Activated T-helper 1 cell treated with anti-CD3 and anti-CD28 coated beads, Interleukin-2, amount 50 U/mL, for 16 hours (primary cell): ENCODE results near the gene COX6A2.
A peak's percentile ranks its signal among the peaks of the same experiment; 100 is the strongest.
"Not testable (repeated sequence)": the region's sequence is repeated elsewhere in the genome, so short reads cannot be mapped to it uniquely, and the experiment has no call there.

Experiments
- DNase-seq, 2 donors: peaks; one replicate each; pipeline ENCODE4 v3.0.0-alpha.2; 2020; ENCODE audit warnings: low read depth in 1 of 2, low spot score in 1 of 2

COX6A2 gene

GRCh38 chr16:31438414-31438813, 10.3 kb upstream of the COX6A2 start:
- DNase-seq = no peak

DNA sequence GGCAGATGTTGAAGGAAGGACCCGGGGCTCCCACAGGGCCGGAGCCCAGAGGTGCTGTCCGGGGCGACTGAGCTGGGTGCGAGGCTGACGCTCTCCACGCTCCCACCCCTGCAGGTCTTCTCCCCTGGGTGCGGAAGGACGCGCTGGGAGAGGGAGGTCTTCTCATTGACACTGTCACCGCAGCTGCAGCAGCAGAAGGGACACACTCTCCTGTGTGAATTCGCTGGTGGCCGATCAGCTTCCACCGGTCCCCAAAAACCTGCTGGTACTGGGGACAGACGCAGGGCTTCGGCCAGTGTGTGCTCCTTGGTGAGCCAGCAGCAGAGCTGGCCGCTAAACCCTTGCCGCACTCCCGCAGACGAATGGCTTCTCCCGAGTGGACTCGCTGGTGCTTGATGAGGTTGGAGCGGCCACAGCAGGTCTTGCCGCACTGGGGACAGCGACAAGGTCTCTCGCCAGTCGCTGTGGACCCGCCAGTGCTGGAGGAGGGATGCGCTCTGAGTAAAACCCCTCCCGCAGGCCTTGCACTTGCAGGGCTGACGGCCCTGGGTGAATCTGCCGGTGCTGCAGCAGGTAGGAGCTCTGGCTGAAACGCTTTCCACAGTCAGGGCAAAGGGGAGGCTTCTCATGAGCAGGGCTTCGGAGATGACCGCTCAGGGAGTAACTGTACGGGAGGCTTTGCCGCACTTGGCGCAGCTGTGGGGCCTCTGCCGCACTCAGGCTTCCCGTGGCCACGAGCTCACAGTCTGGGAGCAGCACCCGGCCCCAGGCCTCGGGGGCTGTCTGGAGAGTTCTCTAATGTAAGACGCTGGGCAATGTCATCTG, 8.3 kb upstream of the COX6A2 start:
- DNase-seq = no peak

- no peak for DNase-seq
Observed at GRCh38 chr16:31435341-31436220, 7.4 kb upstream of the COX6A2 start.

DNA sequence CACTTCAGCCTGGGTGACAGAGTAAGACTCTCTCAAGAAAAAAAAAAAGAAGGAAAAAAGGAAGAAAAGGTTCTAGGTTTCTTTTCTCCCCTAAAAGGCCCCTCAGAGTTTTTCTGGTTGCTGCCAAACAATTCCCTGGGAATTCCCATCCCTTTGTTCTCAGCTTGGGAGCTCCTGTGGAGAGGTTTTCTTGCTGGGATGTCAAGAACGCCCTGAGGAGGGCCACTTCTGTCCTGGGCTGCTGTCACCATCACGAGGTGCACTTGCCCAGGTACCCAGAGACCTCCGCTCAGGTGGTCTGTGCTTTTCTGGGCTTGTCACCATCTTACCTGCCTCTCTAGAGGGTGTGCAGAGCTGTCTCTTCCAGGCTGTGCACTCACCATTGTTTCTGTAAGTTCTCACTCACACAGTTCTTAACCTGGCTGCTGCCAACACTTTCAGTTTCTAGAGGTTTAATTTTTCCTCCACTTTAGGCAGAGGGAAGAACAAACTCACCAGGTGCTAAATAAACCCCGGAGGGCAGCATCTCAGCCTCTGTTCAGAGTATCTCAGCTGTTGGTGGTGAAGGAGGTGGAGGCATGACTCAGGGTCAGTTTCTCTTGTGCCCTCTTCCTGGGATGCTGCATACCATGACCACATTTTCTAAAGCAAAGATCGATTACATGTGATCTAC, 2.4 kb upstream of the COX6A2 start:
- DNase-seq = no peak

DNA sequence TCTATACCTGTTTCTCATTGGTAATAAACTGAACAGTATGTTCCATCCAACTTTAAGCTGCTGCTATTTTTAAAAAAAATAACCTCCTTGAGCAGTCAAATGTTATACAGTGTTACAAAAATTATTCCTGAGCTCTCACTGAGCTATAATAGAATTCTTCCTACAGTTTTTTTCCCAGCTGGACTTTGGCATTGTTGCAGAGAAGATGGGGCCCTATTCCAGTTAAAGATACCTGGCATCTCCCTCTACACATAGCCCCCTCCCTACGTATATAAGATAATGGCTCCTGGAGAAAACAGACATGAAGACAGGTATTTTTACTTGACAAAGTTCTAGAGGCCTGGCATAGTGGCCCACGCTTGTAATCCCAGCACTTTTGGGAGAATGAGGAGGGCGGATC, 1.6 kb upstream of the COX6A2 start:
- no peak for DNase-seq

DNA sequence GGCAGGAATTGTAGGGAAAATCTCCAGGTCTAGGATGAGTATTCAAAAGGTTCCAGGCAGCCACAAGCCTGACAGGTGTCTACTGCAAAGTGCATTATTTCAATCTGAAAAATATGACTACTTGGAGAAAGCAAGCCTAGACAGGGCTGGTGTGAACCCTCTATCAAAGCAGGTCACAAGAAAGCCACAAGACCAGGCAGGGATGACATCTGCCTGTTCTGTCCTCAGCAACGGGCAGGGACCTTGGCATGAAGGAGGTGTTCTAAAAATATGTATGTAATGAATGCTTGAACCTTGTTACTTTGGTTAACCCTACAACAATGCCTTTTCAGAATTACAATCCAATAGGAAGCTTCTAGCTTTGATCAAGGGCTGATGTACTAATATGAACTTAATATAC, 1.2 kb upstream of the COX6A2 start:
- DNase-seq = no peak

GRCh38 chr16:31428638-31429247, 583 bp upstream of the COX6A2 start:
- no peak for DNase-seq

DNA sequence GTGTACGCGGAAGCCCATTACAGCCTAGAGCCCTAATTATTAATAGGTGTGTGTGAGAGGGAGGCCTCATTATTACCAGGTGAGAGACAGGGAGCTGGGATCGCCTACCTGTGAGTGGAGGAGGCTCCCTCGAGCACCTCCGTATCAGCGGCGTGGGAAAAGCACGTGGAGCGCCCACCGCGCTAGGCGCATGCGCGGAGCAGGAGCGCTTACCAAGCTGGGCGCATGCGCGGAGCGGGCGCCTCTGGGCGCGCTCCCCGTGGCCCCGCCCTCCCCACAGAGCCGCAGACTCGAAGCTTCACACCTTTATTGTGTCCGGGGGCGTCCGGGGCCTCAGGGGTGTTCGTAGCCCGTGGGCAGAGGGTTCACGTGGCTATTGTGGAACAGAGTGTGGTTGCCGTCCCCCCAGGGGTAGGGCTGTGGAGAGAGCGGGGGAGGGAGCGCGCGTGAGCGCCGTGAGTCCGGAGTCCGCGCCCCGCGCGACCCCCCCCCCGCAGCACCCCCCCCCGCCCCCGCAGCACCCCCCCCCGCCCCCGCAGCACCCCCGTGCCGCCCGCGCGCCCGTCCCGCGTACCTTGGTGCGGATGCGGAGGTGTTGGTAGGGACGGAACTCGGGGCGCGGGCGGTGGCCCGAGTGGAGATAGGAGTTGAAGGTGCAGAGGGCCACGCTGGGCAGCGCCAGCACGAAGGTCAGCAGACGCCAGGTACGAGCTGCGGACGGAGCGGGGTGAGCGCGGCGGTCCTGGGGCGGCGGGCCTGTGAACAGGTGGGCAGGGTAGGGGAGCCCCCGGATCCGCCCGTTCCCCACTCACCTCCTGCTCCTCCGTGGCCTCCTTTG, 500 bp downstream of the COX6A2 start:
- DNase-seq = peak; percentile 23 to 55

DNA sequence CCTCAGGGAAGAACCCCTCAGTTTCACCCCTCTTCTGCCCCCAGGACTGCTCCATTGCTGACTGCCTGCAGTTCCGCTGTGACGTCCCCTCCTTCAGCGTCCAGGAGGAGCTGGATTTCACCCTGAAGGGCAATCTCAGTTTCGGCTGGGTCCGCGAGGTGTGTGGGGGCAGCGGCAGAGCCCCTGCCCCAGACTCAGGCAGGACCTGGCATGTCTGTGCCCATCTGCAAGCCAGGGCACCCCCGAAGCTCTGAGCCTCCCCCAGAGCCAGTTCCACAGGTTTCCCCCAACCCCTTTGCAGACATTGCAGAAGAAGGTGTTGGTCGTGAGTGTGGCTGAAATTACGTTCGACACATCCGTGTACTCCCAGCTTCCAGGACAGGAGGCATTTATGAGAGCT, 4.4 kb downstream of the COX6A2 start:
- DNase-seq = no peak

DNA sequence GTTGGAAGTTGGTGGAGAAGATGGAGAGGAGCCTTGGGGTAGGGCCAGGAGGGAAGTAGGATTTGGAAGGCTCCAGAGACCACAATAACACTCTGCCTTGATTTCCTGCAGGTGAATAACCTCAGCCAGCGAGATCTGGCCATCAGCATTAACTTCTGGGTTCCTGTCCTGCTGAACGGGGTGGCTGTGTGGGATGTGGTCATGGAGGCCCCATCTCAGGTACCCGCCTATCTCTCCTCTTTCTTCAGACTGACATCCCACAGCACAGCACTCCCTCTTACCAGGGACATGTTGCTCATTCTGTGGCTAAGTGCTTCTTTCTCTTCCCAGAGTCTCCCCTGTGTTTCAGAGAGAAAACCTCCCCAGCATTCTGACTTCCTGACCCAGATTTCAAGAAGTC, 4.9 kb downstream of the COX6A2 start:
- DNase-seq = no peak

GRCh38 chr16:31421587-31421986, 6.6 kb downstream of the COX6A2 start:
- DNase-seq = no peak

- no peak for DNase-seq
Observed at GRCh38 chr16:31420037-31420436, 8.1 kb downstream of the COX6A2 start.

GRCh38 chr16:31417916-31418315, 10.2 kb downstream of the COX6A2 start:
- DNase-seq = no peak

DNA sequence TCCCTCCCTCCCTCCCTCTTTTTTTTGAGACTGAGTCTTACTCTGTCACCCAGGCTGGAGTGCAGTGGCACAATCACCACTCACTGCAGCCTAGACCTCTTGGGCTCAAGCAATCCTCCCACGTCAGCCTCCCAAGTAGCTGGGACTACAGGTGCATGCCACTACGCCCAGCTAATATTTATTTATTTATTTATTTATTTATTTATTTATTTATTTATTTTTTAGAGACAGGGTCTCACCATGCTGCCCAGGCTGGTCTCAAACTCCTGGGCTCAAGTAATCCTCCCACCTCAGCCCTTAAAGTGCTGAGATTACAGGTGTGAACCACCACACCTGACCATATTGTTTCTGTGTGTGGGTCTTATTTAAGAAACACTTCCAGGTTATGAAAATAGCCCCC, 11.1 kb downstream of the COX6A2 start:
- DNase-seq = not testable (repeated sequence)

DNA sequence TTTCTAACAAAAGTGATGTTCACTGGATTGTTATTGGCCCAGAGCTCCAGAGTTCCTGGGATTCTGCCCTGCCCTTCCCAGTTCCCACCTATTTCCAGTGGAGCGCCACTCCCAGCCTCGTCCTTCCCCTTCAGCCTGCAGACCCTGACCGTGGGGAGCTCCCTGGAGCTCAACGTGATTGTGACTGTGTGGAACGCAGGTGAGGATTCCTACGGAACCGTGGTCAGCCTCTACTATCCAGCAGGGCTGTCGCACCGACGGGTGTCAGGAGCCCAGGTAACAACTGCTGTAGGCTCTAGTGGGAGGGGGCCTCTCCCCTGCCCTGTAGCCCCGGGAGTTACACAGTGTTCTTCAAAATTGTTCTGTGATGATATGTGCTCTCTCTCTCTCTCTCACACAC, 11.8 kb downstream of the COX6A2 start:
- DNase-seq = no peak

- DNase-seq = no peak
Observed at GRCh38 chr16:31414706-31415105, 13.5 kb downstream of the COX6A2 start.

- DNase-seq = no peak
Observed at GRCh38 chr16:31413943-31414342, 14.2 kb downstream of the COX6A2 start.

DNA sequence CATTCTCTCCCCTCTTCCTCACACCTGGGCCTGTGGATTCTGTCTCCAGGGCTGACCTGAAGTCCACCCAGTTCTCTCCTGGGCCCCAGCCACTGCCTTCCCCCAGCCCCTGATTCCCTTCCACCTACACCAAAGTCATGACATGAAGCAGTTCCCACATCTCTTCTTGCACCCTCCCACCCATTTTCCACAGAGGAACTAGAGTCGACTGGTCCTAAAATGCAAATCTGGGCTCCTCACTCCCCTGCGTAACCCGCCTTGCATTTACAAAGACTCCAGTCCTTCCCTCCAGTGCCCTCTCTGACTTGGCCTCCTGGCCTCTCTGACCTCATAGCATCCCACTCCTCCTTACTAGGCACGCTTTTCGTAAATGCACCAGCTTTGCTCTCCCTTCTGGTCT, 14.8 kb downstream of the COX6A2 start:
- no peak for DNase-seq

DNA sequence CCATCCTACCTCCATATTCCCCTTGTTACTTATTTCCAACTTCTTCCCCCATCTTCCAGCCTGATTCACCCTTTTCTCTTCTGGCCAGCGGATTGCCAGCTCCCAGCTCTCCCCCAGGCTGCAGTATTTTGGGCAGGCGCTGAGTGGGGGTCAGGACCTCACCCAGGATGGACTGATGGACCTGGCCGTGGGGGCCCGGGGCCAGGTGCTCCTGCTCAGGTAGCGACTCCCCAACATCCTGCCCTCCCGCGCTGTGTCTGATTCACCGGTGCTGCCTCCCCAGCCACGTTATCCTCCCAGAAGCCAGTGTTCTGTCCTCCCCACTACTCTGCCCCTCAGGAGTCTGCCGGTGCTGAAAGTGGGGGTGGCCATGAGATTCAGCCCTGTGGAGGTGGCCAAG, 15.4 kb downstream of the COX6A2 start:
- no peak for DNase-seq

GRCh38 chr16:31411024-31411844, 16.9 kb downstream of the COX6A2 start:
- no peak for DNase-seq
